Measurements from ENCODE around the gene ATP13A3.

GRCh38 chr3:194526164-194526563, 39.4 kb upstream of the ATP13A3 start:
- no peak for TF ChIP-seq CTCF (IDR thresholded peaks at IDR 0.05)
- TF ChIP-seq POLR2AphosphoS5 (IDR thresholded peaks at IDR 0.05), result no peak
- TF ChIP-seq POLR2A (IDR thresholded peaks at IDR 0.05), result no peak
- TF ChIP-seq EP300 (IDR thresholded peaks at IDR 0.05), result no peak

All from gastroesophageal sphincter (tissue), 3 donors.